GM13977 (cell line): Measurements from ENCODE around the gene KCNIP4.

Source experiments
- DNase-seq: peaks from one replicate; pipeline ENCODE4 v3.0.0; 2012; ENCODE audit warnings: low spot score
- in situ Hi-C: fragments of 300-500 bp; cut with MboI; formaldehyde crosslinking; loops from one replicate; pipeline ENCODE4 v1.12.0; 2022; ENCODE audit warnings: low sequenced_read_pairs, low pct_unique_long_range_greater_than_20kb, mixed read lengths, inconsistent platforms; ENCODE audit not compliant: unreplicated experiment
- TF ChIP-seq, protein P1 (sequence below): IDR thresholded peaks from 2 replicates; pipeline ENCODE4 v1.5.1; 2012; ENCODE audit warnings: mild to moderate bottlenecking, control low read depth; ENCODE audit not compliant: insufficient read depth; ENCODE audit errors: extremely low read depth, missing control alignments

The KCNIP4 gene

DNA sequence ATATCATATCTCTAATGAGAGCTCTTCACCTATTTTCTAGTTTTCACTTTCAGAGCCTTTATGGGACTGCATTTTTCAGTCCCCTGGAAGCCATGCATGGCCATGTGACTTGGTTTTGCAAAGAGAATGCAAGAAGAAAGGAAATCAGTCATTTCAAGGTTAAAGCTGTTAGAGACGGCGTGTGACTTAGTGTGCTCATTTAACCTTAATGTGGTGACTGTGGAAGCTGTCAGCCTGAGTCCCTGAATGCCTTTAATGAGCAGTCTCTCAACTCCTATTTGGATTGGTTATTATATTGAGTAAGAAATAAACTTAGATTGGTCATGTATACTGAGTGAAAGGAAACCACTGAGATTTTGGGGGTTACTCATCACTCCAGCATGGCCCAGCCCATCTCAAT, 212.7 kb downstream of the KCNIP4 start:
- TF ChIP-seq, protein P1, sequence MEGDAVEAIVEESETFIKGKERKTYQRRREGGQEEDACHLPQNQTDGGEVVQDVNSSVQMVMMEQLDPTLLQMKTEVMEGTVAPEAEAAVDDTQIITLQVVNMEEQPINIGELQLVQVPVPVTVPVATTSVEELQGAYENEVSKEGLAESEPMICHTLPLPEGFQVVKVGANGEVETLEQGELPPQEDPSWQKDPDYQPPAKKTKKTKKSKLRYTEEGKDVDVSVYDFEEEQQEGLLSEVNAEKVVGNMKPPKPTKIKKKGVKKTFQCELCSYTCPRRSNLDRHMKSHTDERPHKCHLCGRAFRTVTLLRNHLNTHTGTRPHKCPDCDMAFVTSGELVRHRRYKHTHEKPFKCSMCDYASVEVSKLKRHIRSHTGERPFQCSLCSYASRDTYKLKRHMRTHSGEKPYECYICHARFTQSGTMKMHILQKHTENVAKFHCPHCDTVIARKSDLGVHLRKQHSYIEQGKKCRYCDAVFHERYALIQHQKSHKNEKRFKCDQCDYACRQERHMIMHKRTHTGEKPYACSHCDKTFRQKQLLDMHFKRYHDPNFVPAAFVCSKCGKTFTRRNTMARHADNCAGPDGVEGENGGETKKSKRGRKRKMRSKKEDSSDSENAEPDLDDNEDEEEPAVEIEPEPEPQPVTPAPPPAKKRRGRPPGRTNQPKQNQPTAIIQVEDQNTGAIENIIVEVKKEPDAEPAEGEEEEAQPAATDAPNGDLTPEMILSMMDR: no peak
- in situ Hi-C loops: no loop called here
- DNase-seq: no peak

DNA sequence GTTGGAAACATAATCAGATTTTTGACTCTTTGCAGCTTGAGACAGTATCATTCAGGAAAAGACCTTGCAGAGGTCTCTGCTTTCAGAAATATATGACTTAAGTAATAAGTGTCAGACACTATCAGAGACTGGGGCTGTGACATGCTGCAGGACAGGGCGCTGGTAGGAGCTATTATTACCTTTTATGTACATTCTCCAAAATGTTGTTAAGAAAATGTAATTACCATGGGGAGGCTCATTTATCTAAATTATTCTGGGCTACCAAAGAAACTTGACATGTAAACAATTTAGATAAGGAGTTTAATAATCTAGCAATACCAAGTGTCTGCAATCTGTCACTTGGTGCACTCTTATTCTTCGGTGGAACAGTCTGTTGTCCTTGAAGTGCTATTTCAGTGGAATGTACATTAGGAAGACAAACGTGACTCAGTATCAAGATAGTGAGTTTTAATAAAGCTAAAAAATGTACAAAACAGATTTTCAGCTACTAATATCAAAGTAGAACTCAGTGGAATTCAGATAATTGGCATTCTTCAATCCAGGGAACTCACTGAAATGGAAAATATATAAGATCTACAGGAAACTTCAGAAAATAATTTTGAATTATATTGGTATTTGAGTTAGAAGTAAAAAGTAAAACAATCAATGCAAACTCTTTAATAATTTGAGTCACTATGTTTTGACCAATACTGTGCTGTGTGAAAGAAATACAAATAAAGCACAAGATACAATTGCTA, 214.5 kb downstream of the KCNIP4 start:
- TF ChIP-seq, protein P1: no peak
- no peak for DNase-seq
- in situ Hi-C loops: no loop called here

DNA sequence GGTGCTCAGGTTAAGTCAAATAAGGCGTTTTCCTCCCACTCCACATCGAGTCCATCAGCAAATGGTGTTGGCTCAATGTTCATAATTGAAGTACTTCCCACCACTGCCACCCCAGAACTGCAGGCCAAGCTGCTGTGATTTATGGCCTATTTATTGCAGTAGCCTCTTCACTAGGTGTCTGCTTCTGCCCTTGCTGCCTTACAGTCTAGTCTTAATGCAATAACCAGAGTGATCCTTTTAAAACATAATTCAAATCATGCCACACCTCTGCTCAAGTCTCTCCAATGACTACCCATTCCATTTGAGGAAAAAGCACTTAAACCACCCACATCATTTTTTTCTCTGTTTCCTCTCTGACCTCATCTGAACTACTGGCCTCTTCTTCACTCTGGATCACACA, 220.3 kb downstream of the KCNIP4 start:
- DNase-seq: no peak
- in situ Hi-C loops: no loop called here
- TF ChIP-seq, protein P1: no peak

DNA sequence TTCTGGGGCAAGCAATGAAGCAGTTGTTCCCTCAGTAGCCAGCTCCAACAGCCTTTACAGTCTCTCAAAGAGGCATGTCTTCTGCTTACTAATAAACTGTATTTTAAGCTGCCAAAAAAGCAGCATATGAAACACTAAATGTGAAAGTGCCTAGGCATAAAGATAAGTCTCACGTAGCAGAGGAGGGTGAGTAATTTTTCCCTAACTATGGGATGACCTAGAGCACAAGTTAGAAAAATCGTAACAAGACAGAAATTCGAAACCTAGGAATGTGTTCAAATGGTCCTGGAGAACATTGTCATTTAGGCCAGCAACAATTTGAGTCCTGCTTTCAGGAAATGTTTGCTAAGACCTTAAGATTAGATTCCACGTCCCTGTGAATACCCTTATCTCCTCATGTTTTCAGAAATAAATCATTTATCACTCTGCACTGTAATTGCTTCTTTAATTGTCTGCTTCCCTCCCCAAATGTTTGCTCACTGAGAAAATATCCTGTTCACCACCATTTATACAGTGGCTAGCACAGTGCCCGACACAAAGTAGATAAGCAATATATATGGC, 222.2 kb downstream of the KCNIP4 start:
- no peak for DNase-seq
- TF ChIP-seq, protein P1: no peak
- in situ Hi-C loops: no loop called here

DNA sequence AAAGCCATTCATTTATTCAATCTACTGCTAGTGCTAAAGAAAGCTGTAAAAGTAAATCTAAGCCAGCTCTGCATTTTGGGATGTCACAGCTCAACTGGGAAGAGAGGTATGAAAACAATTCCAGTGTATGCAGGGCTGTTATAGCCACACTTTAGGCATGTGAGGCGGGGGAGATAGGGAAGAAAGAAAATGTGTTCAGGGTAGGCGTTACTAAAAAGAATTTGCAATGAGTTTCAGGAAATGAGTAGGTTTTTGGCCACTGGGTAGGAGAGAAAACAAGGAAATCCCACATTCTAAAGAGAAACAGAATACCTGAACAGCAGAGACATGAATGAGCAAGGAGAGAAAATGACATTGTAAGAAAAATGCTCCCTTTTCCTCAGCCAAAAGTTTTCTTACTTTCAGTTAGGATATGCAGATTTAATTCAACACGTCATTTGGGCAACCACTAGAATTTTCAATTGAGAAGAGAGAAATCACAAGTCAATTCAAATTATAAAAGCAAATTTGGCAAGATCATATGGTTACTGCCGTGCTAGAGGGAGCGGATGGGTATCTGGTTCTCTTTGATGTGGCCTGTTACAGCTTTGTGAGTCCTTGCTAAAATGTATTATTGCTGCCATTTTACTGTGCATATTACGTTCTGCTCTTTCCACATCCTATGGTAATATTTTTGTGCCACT, 226.3 kb downstream of the KCNIP4 start:
- in situ Hi-C loops: no loop called here
- TF ChIP-seq, protein P1: no peak
- DNase-seq: no peak

DNA sequence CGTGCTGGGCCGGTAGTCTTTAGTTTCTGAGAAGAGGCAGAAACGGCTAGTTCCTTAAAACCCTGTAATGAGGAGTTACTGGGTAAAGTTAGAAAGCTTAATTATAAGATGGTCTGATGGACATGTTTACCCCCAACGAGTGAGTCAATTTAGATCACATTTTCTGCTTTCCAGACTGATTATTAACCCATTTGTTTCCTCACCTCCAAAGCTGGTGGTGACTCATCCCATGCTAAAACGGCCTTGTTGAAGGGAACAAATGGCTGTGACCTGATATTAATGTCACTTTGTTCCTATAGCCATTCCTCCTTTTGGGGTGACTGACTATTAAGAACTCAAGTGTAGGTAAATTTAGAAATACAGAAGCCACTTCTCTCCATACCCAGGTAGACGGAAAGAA, 232.0 kb downstream of the KCNIP4 start:
- DNase-seq: no peak
- TF ChIP-seq, protein P1: no peak
- in situ Hi-C loops: no loop called here
